ENCODE data around the gene G3BP2. TPM values are rescaled to one million over a fixed set of nuclear protein-coding genes. Genes with fewer than 3 reads are reported as not detected.

Gene G3BP2
- total RNA-seq, 4 donors from 2014 or later = 123 to 226 (median 132) TPM

DNA sequence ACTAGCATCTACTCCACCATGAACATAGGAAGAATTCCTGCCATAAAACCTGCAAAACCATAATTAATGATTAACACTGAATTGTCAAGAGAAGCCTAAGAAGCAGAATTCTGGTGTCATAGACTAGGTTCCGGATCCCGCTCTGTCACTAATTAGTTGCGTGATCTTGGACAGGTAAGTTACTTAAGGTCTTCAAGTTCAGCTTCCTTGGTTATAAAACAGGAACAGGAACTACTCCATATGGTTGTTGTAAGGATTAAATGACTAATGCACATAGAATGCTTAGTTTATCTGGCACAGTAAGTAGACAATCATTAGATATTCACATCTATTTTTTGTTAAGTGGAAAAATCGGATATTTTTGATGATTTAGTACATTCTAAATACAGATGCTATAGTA lies 14.3 kb downstream of the G3BP2 start:
- H3K4me1 ChIP-seq = peaks cover 5 to 10% of the 10 kb centered on the region in 2 donors
- in situ Hi-C loops (cut with MboI; ENCODE audit: low sequenced_read_pairs in 4 of 4) (loop anchor here in 1 of 4 donors (25.0 kb wide), 1 partner anchor 103 kb away; no protein-coding TSS in a partner anchor), intact Hi-C loops (cut with DNase I; ENCODE audit: low total_unique reads) (loop anchor here (10.0 kb wide), 1 partner anchor 126 kb away; no protein-coding TSS in a partner anchor)
- no peak for DNase-seq
- H3K4me3 ChIP-seq = no peak overlapping the region
- H3K27ac ChIP-seq = no peak overlapping the region
- H3K36me3 ChIP-seq = peaks cover 0 to 69% of the 10 kb centered on the region in 2 donors
- no peak for TF ChIP-seq CTCF (IDR thresholded peaks at IDR 0.05 in 4 of 5, conservative IDR thresholded peaks at IDR 0.05 in 1 of 5)
- no peak for TF ChIP-seq POLR2A (IDR thresholded peaks at IDR 0.05)
- no peaks in the 10 kb centered on the region for H3K9me3 ChIP-seq
- no peak for ATAC-seq
- H3K27me3 ChIP-seq = no peaks in the 10 kb centered on the region

- DNase-seq = no peak
- Histone ChIP-seq H3K27ac (no peak overlapping the region), H3K27me3 (no peaks in the 10 kb centered on the region), H3K9me3 (no peaks in the 10 kb centered on the region), H3K4me3 (no peak overlapping the region), H3K4me1 (no peaks in the 10 kb centered on the region), H3K36me3 (peaks cover 0 to 82% of the 10 kb centered on the region in 2 donors)
- ATAC-seq = no peak
- in situ Hi-C loops (cut with MboI; ENCODE audit: low sequenced_read_pairs in 4 of 4) (loop anchor here in 1 of 4 donors (25.0 kb wide), 1 partner anchor 107 kb away; no protein-coding TSS in a partner anchor), intact Hi-C loops (cut with DNase I; ENCODE audit: low total_unique reads) (loop anchor here (2.0 to 10.0 kb wide), 2 partner anchors 69 to 129 kb away; partner anchors contain the start of gene USO1)
- TF ChIP-seq CTCF (IDR thresholded peaks at IDR 0.05 in 4 of 5, conservative IDR thresholded peaks at IDR 0.05 in 1 of 5) = no peak
- no peak for TF ChIP-seq POLR2A (IDR thresholded peaks at IDR 0.05)
These were observed 17.6 kb downstream of the G3BP2 start for GRCh38 chr4:75655562-75655961.

DNA sequence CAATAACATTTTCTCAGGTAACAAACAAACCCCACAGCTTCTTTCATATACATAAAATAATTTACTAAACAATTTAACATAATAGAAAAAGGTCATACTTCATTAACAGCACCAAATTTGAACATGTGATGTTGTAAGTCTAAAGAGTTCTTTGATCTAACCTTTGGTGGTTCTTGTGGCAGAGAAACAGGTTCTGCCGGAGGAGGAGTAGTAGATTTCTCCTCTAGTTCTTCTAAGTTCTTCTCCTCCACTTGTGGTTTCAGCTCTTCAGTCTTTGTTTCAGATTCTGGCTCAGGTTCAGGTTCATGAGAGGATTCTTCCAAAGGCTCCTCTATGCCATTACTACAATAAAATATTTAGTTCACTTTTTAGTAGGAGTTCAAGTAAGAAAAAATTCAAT lies 18.3 kb downstream of the G3BP2 start:
- intact Hi-C loops (cut with DNase I; ENCODE audit: low total_unique reads) = loop anchor here (2.0 to 10.0 kb wide), 2 partner anchors 70 to 130 kb away; partner anchors contain the start of gene USO1
- ATAC-seq = no peak

GRCh38 chr4:75653845-75654503 lies 19.2 kb downstream of the G3BP2 start:
- H3K4me1 ChIP-seq = no peaks in the 10 kb centered on the region

More for the DNA sequence above, 18.3 kb downstream of the G3BP2 start:
- Histone ChIP-seq H3K4me3 (no peak overlapping the region), H3K27me3 (no peaks in the 10 kb centered on the region), H3K4me1 (no peaks in the 10 kb centered on the region), H3K36me3 (peaks cover 0 to 82% of the 10 kb centered on the region in 2 donors), H3K9me3 (no peaks in the 10 kb centered on the region), H3K27ac (no peak overlapping the region)
- TF ChIP-seq POLR2A (IDR thresholded peaks at IDR 0.05) (no peak), CTCF (IDR thresholded peaks at IDR 0.05 in 4 of 5, conservative IDR thresholded peaks at IDR 0.05 in 1 of 5) (no peak)
- in situ Hi-C loops (cut with MboI; ENCODE audit: low sequenced_read_pairs in 4 of 4) = loop anchor here in 1 of 4 donors (25.0 kb wide), 1 partner anchor 107 kb away; no protein-coding TSS in a partner anchor
- DNase-seq = no peak

More at GRCh38 chr4:75653845-75654503, 19.2 kb downstream of the G3BP2 start:
- H3K27ac ChIP-seq = peak overlapping the region in 2 of 4 donors; percentile 18 to 24
- H3K9me3 ChIP-seq = no peaks in the 10 kb centered on the region
- no peaks in the 10 kb centered on the region for H3K27me3 ChIP-seq
- TF ChIP-seq POLR2A (IDR thresholded peaks at IDR 0.05) (no peak), CTCF (IDR thresholded peaks at IDR 0.05 in 4 of 5, conservative IDR thresholded peaks at IDR 0.05 in 1 of 5) (peak in 4 of 5 experiments; percentile 22 to 56 (median 46))
- intact Hi-C loops (cut with DNase I; ENCODE audit: low total_unique reads) (loop anchor here (2.0 to 10.0 kb wide), 2 partner anchors 71 to 131 kb away; partner anchors contain the start of gene USO1), in situ Hi-C loops (cut with MboI; ENCODE audit: low sequenced_read_pairs in 4 of 4) (loop anchor here in 1 of 4 donors (25.0 kb wide), 1 partner anchor 108 kb away; no protein-coding TSS in a partner anchor)
- ATAC-seq (peak in 1 of 2 donors; percentile 68), DNase-seq (no peak)
- peaks cover 0 to 86% of the 10 kb centered on the region in 2 donors for H3K36me3 ChIP-seq
- no peak overlapping the region for H3K4me3 ChIP-seq

Data from gastrocnemius medialis (tissue), 4 donors.